Dermis microvascular lymphatic vessel endothelial cell (primary cell): ENCODE data around the gene MYOG. TPM values are rescaled to one million over a fixed set of nuclear protein-coding genes. Genes with fewer than 3 reads are reported as not detected.

ENCODE experiments used
- total RNA-seq: library from RNA; depleted of rRNA; stranded (reverse); fragments of >200 nt; gene quantifications from 2 replicates; pipeline ENCODE4 v1.2.1, GENCODE V29; 2014

MYOG gene
- total RNA-seq, 1 donor from 2014 or later, result not detected

Other genes starting within 250 kb of the MYOG start
- 8.5 and 10.5 TPM in 2 replicates for gene RABIF, start 196.9 kb downstream of the MYOG start, total RNA-seq
- 20.5 and 22.6 TPM in 2 replicates for gene KLHL12, start 158.8 kb downstream of the MYOG start, total RNA-seq
- gene ADIPOR1, start 127.7 kb downstream of the MYOG start, total RNA-seq, result 78.8 and 113 TPM in 2 replicates
- 26.6 and 38.8 TPM in 2 replicates for gene CYB5R1, start 118.8 kb downstream of the MYOG start, total RNA-seq
- gene TMEM183A, start 78.6 kb downstream of the MYOG start, total RNA-seq, result 69.3 and 73.2 TPM in 2 replicates
- gene PPFIA4, start 59.5 kb downstream of the MYOG start, total RNA-seq, result 0.13 TPM in 2 replicates
- not detected in 2 replicates for gene ADORA1, start 41.7 kb upstream of the MYOG start, total RNA-seq
- not detected in 2 replicates for gene MYBPH, start 89.8 kb upstream of the MYOG start, total RNA-seq
- gene CHI3L1, start 100.7 kb upstream of the MYOG start, total RNA-seq, result under 0.01 TPM in 1 of 2 replicates, not detected in the other
- gene CHIT1, start 143.7 kb upstream of the MYOG start, total RNA-seq, result not detected in 2 replicates
- 22.5 and 23.5 TPM in 2 replicates for gene BTG2, start 219.5 kb upstream of the MYOG start, total RNA-seq